Kidney tubule cell (primary cell): ENCODE measurements around the gene C15orf40.
"Not testable (repeated sequence)": the region's sequence is repeated elsewhere in the genome, so short reads cannot be mapped to it uniquely, and the experiment has no call there.

ENCODE experiments used
- DNase-seq: peaks from one replicate; pipeline ENCODE4 v3.0.0-alpha.2; 2018; ENCODE audit warnings: low spot score

C15orf40 gene

GRCh38 chr15:82952158-82953081 lies 59.0 kb downstream of the C15orf40 start, which contains the start of gene HOMER2:
HOMER2 (minus strand) TSS chr15:82952720; CDS start chr15:82952535, 185 bp downstream.
- DNase-seq = peak; percentile 50

DNA sequence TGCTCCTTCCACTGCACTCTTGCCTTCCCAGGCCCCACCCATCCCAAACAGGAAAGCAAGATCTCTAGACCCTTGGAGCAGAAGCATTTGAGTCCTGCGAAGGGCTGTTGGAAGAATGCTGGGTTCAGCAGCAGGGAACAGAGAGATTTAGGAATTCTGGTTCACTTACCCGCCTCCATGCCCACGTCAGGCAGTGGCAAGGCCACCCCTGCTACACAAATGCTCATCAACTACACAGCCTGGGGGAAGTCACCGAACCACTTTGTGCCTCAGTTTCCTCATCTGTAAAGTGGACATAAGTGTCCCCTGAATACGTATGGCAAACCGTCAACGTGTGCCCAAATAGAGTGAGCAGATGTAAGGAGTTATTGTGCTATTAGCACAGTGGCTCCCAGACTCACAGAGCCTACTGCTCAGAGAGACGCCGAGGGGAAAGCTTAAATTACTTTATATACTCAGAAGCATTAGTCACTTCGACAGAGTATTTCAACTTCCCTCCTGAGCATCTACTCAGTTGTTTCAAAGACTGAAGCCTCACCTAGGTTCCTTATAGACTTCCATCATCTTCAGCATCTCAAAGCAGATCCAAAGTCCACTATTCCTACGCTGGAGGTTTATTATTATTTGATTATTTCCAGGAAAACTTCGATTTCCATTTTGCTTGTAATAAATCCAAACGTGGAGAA lies 59.8 kb downstream of the C15orf40 start:
- peak; percentile 58 for DNase-seq

DNA sequence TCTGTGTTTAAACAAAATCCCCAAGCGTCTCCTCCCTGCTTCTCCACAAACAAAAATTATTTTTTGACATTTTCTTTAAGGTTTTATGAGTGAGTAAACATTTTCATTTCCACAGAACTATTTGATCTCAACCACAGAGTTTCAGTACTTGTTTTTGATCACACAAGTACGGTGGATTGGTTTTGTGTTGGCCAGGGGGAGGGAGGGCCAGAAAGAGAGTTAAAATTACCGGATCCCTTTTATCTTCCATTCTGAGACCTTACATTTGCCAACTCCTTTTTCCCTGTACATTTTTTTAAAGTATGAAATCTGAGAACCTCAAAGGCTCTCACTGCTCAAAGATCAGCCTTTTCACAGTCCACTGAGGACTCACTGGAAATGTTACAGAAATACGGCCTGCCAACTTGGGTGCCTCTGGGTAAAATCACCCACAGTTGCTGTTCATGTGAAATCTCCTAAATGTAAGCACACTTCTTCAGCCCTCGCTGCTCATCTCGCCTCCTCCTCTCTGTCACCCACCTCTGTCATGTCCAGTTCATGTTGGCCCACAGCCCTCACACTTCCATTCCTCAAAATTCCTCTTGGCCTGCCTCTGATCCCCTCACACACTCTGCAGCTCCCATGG lies 60.6 kb downstream of the C15orf40 start:
- DNase-seq = no peak

DNA sequence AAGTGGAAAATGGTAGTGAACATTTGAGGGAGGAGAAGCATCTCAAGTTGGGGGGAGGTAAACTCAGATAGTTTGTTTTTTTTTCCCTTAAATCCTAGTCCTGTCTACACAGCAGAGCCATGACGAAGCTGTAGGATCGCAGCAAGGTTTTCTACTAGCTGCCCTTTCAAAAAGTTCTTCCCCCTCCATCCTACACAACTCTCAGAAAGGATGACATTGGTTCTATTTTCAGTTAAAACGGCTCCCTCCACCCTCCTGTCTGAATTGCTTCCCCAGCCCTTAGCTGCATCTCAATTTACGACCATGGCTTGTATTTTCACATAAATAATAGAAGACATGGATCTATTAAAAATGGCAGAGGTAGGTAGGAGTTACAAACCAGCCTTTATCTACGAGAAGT lies 61.1 kb downstream of the C15orf40 start:
- DNase-seq = no peak

DNA sequence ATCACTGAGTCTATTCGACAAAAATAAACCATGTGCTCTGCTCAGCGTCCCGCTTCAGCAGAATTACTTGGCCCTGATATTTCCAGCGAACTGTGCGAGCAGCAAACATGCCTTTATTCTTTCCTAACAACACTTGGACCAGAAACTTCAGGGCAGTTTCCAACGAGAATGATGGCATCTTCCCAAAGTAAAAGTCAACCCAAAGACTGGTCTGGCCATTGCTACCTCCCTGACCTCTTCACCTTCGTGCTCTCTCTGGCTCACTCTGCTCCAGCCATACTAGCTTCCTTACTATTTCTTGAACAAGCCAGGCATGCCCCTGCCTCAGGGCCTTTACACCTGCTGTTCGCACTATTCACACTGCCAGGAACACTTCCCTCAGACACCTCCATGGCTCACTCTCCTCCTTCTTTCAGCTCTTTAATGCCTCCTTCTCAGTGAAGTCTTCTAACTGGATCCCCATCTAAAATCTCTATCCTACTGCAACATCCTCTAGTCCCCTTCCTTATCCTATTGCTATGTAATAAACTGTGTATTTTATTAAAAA lies 65.2 kb downstream of the C15orf40 start:
- no peak for DNase-seq

DNA sequence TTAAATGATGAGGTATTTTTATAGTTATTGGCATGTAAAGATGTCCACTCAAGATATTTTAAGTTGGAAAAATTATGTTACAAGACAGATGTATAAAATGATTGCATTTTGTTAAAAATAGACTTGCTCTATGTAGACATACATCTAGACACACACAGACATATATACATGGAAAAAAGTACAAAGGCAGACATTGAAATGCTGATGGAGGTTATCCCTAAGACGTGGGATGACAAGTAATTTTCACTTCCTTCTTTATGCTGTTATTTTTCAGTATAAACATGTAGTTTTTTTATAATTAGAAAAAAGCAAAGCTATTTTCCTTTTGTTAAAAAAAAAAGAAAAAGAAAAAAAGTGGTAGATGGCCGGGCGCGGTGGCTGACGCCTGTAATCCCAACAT lies 66.1 kb downstream of the C15orf40 start:
- DNase-seq = no peak

DNA sequence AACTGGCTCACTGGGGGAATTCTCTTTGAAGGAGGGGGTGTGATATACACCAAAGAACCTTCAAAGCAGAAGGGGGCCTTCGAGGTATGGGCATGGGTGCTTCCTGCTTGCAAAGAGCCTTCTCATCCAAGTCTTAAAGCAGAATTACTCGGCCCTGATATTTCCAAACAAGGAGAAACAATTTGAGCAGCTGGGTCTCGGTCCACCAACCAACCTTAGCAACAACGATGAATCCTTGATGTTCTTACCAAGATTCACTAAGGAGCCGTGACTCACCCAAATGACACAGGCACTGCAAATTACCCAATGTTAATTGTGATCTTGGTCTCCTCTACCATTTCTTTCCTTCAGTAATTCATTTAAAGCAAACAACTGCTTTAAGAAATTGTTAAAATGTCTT lies 66.6 kb downstream of the C15orf40 start:
- peak; percentile 98 for DNase-seq

DNA sequence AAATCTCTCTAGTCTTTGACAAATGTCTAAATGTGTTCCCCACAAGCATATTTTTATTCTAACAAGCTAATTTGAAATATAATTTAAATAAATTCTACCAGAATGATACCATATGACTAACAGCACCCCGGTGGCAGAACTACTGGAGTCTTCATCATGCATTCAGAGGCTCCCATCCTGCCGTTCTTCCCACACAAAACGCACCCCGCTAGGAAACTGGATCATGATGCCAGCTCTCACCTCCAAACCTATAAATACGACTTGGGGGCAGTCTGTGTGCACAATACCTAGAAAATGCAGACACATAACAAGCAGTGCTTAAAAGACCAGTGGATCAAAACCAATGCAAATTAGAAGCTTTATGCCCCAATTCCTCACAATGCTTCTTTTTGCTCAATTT lies 67.4 kb downstream of the C15orf40 start:
- DNase-seq = no peak

- DNase-seq = peak; percentile 69
These were observed 68.3 kb downstream of the C15orf40 start for GRCh38 chr15:82943176-82943575.

GRCh38 chr15:82942691-82943090 lies 68.7 kb downstream of the C15orf40 start:
- peak; percentile 98 for DNase-seq

DNA sequence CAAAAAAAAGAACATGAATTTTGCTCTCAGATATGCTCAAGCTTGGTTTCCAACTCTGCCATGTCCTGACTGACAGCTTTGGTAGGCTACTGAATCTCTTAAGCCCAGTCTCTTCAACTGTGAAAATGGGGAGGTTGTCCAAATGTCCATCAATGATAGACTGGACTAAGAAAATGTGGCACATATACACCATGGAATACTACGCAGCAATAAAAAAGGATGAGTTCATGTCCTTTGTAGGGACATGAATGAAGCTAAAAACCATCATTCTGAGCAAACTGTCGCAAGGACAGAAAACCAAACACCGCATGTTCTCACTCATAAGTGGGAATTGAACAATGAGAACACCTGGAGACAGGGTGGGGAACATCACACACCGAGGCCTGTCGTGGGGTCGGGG lies 71.8 kb downstream of the C15orf40 start:
- not testable (repeated sequence) for DNase-seq
